Esophagus muscularis mucosa (tissue), 4 donors: ENCODE measurements around the gene SPRR5. TPM values are rescaled to one million over a fixed set of nuclear protein-coding genes. Genes with fewer than 3 reads are reported as not detected.

ENCODE experiments used
- DNase-seq: peaks from one replicate; pipeline ENCODE4 v3.0.0-alpha.2; 2017; ENCODE audit errors: extremely low spot score
- H3K27ac ChIP-seq, 4 donors: fragments of 200-600 bp; sonication (generic); replicated peaks in 1 of 4; 1 replicate in 3 of 4; 2 replicates in 1 of 4; pipeline ENCODE4 v1.5.1; 2016 to 2019; ENCODE audit warnings: mild to moderate bottlenecking in 1 of 4
- H3K27me3 ChIP-seq, 4 donors: fragments of 200-600 bp; sonication (generic); one replicate each; pipeline versions ENCODE4 v1.5.1 to v1.6.0; 2016 to 2019
- H3K36me3 ChIP-seq, 4 donors: fragments of 200-600 bp; sonication (generic); one replicate each; pipeline ENCODE4 v1.5.1; 2016 to 2019
- H3K4me1 ChIP-seq, 4 donors: fragments of 200-600 bp; sonication (generic); one replicate each; pipeline ENCODE4 v1.5.1; 2016 to 2019
- H3K4me3 ChIP-seq, 4 donors: fragments of 200-600 bp; sonication (generic); 1 replicate in 2 of 4; 2 replicates in 2 of 4; pipeline ENCODE4 v1.5.1; 2016 to 2019; ENCODE audit warnings: mild to moderate bottlenecking in 4 of 4, moderate library complexity in 1 of 4
- H3K9me3 ChIP-seq, 4 donors: fragments of 200-600 bp; sonication (generic); 1 replicate in 3 of 4; 2 replicates in 1 of 4; pipeline ENCODE4 v1.5.1; 2016 to 2019
- CTCF ChIP-seq, 3 experiments: fragments of 200-600 bp in 2 of 3; fragments of 450-650 bp in 1 of 3; sonication (generic) in 2 of 3; IDR thresholded peaks; one replicate each; pipeline ENCODE4 v1.5.1; 2017 to 2019; ENCODE audit warnings: antibody characterized with exemption in 3 of 3, mild to moderate bottlenecking in 2 of 3, moderate library complexity in 1 of 3
- EP300 ChIP-seq: sonication (generic); formaldehyde crosslinking; IDR thresholded peaks from one replicate; pipeline ENCODE4 v1.6.1; 2017; ENCODE audit warnings: antibody characterized with exemption
- POLR2A ChIP-seq: fragments of 450-650 bp; IDR thresholded peaks from one replicate; pipeline ENCODE4 v1.6.1; 2017; ENCODE audit warnings: antibody characterized with exemption, moderate library complexity, mild to moderate bottlenecking, low read depth
- POLR2AphosphoS5 ChIP-seq, 2 donors: sonication (generic); formaldehyde crosslinking; IDR thresholded peaks; one replicate each; pipeline ENCODE4 v1.6.1; 2017; ENCODE audit warnings: antibody characterized with exemption in 2 of 2
- WGBS: methylation state at CpG from one replicate; pipeline ENCODE4 v1.1.5; 2018; 5-methylcytosine and 5-hydroxymethylcytosine counted together
- intact Hi-C: fragments of 100-400 bp; cut with DNase I; formaldehyde crosslinking; loops from one replicate; pipeline ENCODE4 v1.15.1; 2023
- total RNA-seq, 4 donors: library from RNA; depleted of rRNA; stranded (reverse); fragments of >200 nt; gene quantifications; one replicate each; pipeline versions ENCODE4 v1.1.0 to v1.2.1, GENCODE V29; 2016

The SPRR5 gene
- total RNA-seq, 4 donors from 2014 or later, result not detected

GRCh38 chr1:152977614-152978013 is 30.6 kb downstream of the SPRR5 start:
- peak; percentile 74 for DNase-seq
- TF ChIP-seq EP300, result no peak
- TF ChIP-seq POLR2AphosphoS5 (IDR thresholded peaks at IDR 0.05), result no peak
- no peak for TF ChIP-seq CTCF (IDR thresholded peaks at IDR 0.05)
- no peak for TF ChIP-seq POLR2A
- Histone ChIP-seq H3K27ac (no peak overlapping the region), H3K27me3 (no peaks in the 10 kb centered on the region), H3K4me3 (no peak overlapping the region), H3K4me1 (no peaks in the 10 kb centered on the region), H3K36me3 (no peaks in the 10 kb centered on the region), H3K9me3 (no peaks in the 10 kb centered on the region)
- intact Hi-C loops, result no loop called here

DNA sequence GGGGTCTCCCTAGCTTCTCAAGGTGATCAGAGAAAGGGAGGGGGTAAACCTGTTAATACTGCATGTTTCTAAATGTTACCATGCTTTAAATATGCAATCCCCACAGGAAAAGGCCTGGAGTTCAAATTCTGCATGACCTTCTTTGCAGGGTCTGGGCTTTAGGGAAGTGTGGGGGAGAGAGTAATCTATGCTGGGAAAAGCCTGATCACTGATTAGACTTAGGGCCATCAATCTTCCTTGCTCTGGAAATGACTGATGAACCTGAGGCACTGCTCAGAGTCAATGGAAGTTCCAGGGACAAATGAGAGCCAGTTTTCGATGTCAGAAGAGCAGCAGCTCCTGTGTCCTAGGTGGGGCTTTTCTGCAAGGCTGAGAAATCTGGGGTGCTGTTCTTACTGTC is 33.7 kb downstream of the SPRR5 start:
- H3K9me3 ChIP-seq, result no peaks in the 10 kb centered on the region
- H3K36me3 ChIP-seq, result no peaks in the 10 kb centered on the region
- 67% methylated on average over 1 of the region's 1 CpG for WGBS
- no peak for TF ChIP-seq POLR2A
- no peak for TF ChIP-seq POLR2AphosphoS5 (IDR thresholded peaks at IDR 0.05)
- no peak for TF ChIP-seq EP300
- no peak for TF ChIP-seq CTCF (IDR thresholded peaks at IDR 0.05)
- H3K4me3 ChIP-seq, result no peak overlapping the region
- DNase-seq, result peak; percentile 57
- H3K27ac ChIP-seq, result no peak overlapping the region
- intact Hi-C loops, result no loop called here
- no peaks in the 10 kb centered on the region for H3K27me3 ChIP-seq
- no peaks in the 10 kb centered on the region for H3K4me1 ChIP-seq

GRCh38 chr1:152981146-152981871 is 34.3 kb downstream of the SPRR5 start:
- no peak for TF ChIP-seq CTCF (IDR thresholded peaks at IDR 0.05)
- TF ChIP-seq POLR2AphosphoS5 (IDR thresholded peaks at IDR 0.05), result no peak
- no peak for TF ChIP-seq POLR2A
- TF ChIP-seq EP300, result no peak
- Histone ChIP-seq H3K27ac (no peak overlapping the region), H3K4me3 (no peak overlapping the region), H3K27me3 (no peaks in the 10 kb centered on the region), H3K36me3 (no peaks in the 10 kb centered on the region), H3K9me3 (no peaks in the 10 kb centered on the region), H3K4me1 (no peaks in the 10 kb centered on the region)
- WGBS, result 82% methylated on average over 4 of the region's 6 CpGs
- intact Hi-C loops, result no loop called here
- DNase-seq, result peak; percentile 90

GRCh38 chr1:152982076-152982475 is 35.1 kb downstream of the SPRR5 start:
- Histone ChIP-seq H3K27ac (no peak overlapping the region), H3K36me3 (no peaks in the 10 kb centered on the region), H3K9me3 (no peaks in the 10 kb centered on the region), H3K4me1 (no peaks in the 10 kb centered on the region), H3K27me3 (no peaks in the 10 kb centered on the region), H3K4me3 (no peak overlapping the region)
- intact Hi-C loops, result no loop called here
- no peak for DNase-seq
- TF ChIP-seq CTCF (IDR thresholded peaks at IDR 0.05) (no peak), POLR2A (no peak)
- WGBS, result 86% methylated on average over 4 of the region's 4 CpGs

DNA sequence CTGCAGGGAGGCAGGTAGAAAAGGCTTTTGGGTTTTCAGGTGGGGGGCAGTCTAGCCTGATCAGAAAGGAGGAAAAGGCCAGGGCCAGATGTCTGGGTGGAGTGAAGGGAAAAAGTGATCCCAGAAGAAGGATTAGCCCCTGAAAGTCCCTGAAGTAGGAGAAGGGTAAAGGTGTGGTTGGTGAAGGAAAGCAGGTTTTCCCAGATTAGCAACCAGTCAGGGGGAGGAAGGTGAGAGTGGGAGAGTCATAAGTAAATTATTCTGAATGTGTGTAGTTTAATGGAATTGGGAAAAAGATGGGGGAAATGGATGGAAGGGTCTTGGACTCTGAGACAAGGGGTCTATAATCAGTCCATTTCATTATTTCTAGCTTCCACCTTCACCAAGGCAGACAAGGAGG is 36.2 kb downstream of the SPRR5 start:
- H3K4me3 ChIP-seq, result no peak overlapping the region
- TF ChIP-seq POLR2A (no peak), EP300 (no peak), POLR2AphosphoS5 (IDR thresholded peaks at IDR 0.05) (no peak), CTCF (IDR thresholded peaks at IDR 0.05) (no peak)
- H3K36me3 ChIP-seq, result no peaks in the 10 kb centered on the region
- peak; percentile 21 for DNase-seq
- no peaks in the 10 kb centered on the region for H3K9me3 ChIP-seq
- no peaks in the 10 kb centered on the region for H3K27me3 ChIP-seq
- intact Hi-C loops, result no loop called here
- H3K27ac ChIP-seq, result no peak overlapping the region
- no peaks in the 10 kb centered on the region for H3K4me1 ChIP-seq
